ENCODE results near the gene GRIA3.

DNA sequence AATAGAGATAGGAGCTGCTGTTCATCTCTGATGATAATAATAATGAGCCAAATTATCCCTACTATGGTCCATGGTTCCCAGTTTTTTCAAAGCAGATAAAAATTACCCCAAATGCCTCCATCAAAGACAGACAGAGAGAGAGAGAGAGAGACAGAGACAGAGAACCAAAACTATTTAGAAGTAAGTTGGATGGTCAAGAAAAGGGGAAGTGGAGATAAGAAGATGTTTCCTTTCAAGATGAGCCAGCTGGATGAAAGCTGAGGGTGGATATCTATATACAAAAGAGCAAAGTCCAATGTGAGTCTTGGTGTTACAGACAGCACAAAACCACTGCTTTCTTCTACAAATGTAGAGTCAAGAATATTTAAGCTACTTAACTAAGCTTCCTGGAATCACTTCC lies 173.9 kb downstream of the GRIA3 start:
- TF ChIP-seq, protein P1, sequence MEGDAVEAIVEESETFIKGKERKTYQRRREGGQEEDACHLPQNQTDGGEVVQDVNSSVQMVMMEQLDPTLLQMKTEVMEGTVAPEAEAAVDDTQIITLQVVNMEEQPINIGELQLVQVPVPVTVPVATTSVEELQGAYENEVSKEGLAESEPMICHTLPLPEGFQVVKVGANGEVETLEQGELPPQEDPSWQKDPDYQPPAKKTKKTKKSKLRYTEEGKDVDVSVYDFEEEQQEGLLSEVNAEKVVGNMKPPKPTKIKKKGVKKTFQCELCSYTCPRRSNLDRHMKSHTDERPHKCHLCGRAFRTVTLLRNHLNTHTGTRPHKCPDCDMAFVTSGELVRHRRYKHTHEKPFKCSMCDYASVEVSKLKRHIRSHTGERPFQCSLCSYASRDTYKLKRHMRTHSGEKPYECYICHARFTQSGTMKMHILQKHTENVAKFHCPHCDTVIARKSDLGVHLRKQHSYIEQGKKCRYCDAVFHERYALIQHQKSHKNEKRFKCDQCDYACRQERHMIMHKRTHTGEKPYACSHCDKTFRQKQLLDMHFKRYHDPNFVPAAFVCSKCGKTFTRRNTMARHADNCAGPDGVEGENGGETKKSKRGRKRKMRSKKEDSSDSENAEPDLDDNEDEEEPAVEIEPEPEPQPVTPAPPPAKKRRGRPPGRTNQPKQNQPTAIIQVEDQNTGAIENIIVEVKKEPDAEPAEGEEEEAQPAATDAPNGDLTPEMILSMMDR (IDR thresholded peaks at IDR 0.05): no peak
- TF ChIP-seq POLR2A (IDR thresholded peaks at IDR 0.05): no peak
